Fibroblast of pulmonary artery (primary cell): ENCODE data around the gene PPEF1.

Experiments used
- DNase-seq: peaks from one replicate; pipeline ENCODE4 v3.0.0-alpha.2; 2010; ENCODE audit warnings: low read depth
- H3K4me3 ChIP-seq: replicated peaks from 2 replicates; pipeline ENCODE4 v1.5.1; 2011; ENCODE audit warnings: low read depth, mild to moderate bottlenecking, control low read depth, low read length, moderate library complexity
- CTCF ChIP-seq: IDR thresholded peaks from 2 replicates; pipeline ENCODE4 v1.5.1; 2011; ENCODE audit warnings: mild to moderate bottlenecking, control low read depth, low read length, inconsistent platforms; ENCODE audit errors: missing control alignments

Gene PPEF1

GRCh38 chrX:18674417-18674787 lies 33.0 kb upstream of the PPEF1 start:
- no peak for TF ChIP-seq CTCF
- peak overlapping the region; percentile 58 for H3K4me3 ChIP-seq
- no peak for DNase-seq

GRCh38 chrX:18674788-18675735 lies 32.4 kb upstream of the PPEF1 start:
- peak; percentile 76 for DNase-seq
- no peak for TF ChIP-seq CTCF

GRCh38 chrX:18676050-18676449 lies 31.4 kb upstream of the PPEF1 start:
- TF ChIP-seq CTCF: no peak
- DNase-seq: no peak
- no peak overlapping the region for H3K4me3 ChIP-seq

More at GRCh38 chrX:18674788-18675735, 32.4 kb upstream of the PPEF1 start:
- peak overlapping the region; percentile 58 for H3K4me3 ChIP-seq

GRCh38 chrX:18676470-18676869 lies 31.0 kb upstream of the PPEF1 start:
- TF ChIP-seq CTCF: peak; percentile 41
- DNase-seq: peak; percentile 14
- no peak overlapping the region for H3K4me3 ChIP-seq

GRCh38 chrX:18677161-18677869 lies 30.1 kb upstream of the PPEF1 start:
- no peak for TF ChIP-seq CTCF
- DNase-seq: no peak
- H3K4me3 ChIP-seq: no peak overlapping the region

- TF ChIP-seq CTCF: no peak
- DNase-seq: no peak
- H3K4me3 ChIP-seq: no peak overlapping the region
Observed at GRCh38 chrX:18681996-18682395, 25.4 kb upstream of the PPEF1 start.
